HepG2 (cell line): Measurements from ENCODE around the gene ORC6. TPM values are rescaled to one million over a fixed set of nuclear protein-coding genes. Genes with fewer than 3 reads are reported as not detected.

Experiments used
- ATAC-seq: fragments of 200-7000 bp; cut with Tn5 transposase; 3 replicates; pipeline ENCODE4 v1.9.1; 2020; ENCODE audit warnings: mild to moderate bottlenecking, moderate library complexity
- BruUV-seq: library from RNA; stranded (reverse); fragments of 400-500 nt; replicated peaks from 2 replicates; lab custom pipeline; 2021; lab: Mats Ljungman, UMichigan
- CTCF ChIA-PET: fragments of 300-600 bp; formaldehyde crosslinking; extraction: SDS; loops from one replicate; lab custom pipeline; 2021; ENCODE audit warnings: low total read pairs, inconsistent platforms, low intra/inter-chr PET ratio; lab: Yijun Ruan, JAX
- POLR2A ChIA-PET: fragments of 350-600 bp; sonication (Branson Sonifier 250); formaldehyde crosslinking; loops from one replicate; lab custom pipeline; 2020; ENCODE audit warnings: antibody characterized with exemption, inconsistent platforms; lab: Yijun Ruan, JAX
- DNase-seq: peaks from one replicate; pipeline ENCODE4 v3.0.0-alpha.2; 2015; ENCODE audit warnings: low spot score
- FAIRE-seq: peaks from 3 replicates; lab custom pipeline; 2011; peaks lifted over from hg19 to GRCh38; lab: Jason Lieb, UNC
- H2AFZ ChIP-seq: one replicate; pipeline ENCODE4 v1.6.1; 2011; ENCODE audit warnings: low read length, inconsistent platforms
- H3K27ac ChIP-seq: fragments of 300-600 bp; 3 replicates; pipeline ENCODE4 v1.8.0; 2011; ENCODE audit warnings: mixed run types, mild to moderate bottlenecking, mixed read lengths, low read length, inconsistent platforms; ENCODE audit not compliant: insufficient read depth; ENCODE audit errors: extremely low read length
- H3K27me3 ChIP-seq, 2 experiments: fragments of 200-600 bp in 1 of 2; 2 replicates in 1 of 2; 3 replicates in 1 of 2; pipeline versions ENCODE4 v1.6.0 to v1.8.0; 2011; ENCODE audit warnings: low read length in 2 of 2, mild to moderate bottlenecking in 2 of 2, moderate library complexity in 2 of 2, inconsistent platforms in 1 of 2; ENCODE audit not compliant: insufficient read depth in 2 of 2, control insufficient read depth in 1 of 2
- H3K36me3 ChIP-seq, 2 experiments: fragments of 200-600 bp in 1 of 2; replicated peaks in 1 of 2; 2 replicates in 1 of 2; 3 replicates in 1 of 2; pipeline versions ENCODE4 v1.5.1 to v1.8.0; 2011; ENCODE audit warnings: low read length in 2 of 2, inconsistent platforms in 1 of 2; ENCODE audit not compliant: insufficient read depth in 2 of 2, control insufficient read depth in 1 of 2
- H3K4me1 ChIP-seq: 2 replicates; pipeline ENCODE4 v1.5.1; 2012; ENCODE audit warnings: low read length, inconsistent platforms; ENCODE audit not compliant: insufficient read depth
- H3K4me2 ChIP-seq: 2 replicates; pipeline ENCODE4 v1.6.0; 2011; ENCODE audit warnings: low read depth, low read length, inconsistent platforms
- H3K4me3 ChIP-seq, 3 experiments: fragments of 200-600 bp in 1 of 3; sonication (generic), shearing (Covaris generic) in 1 of 3; replicated peaks in 1 of 3; 2 replicates each; pipeline ENCODE4 v1.5.1; 2011 to 2016; ENCODE audit warnings: low read length in 3 of 3, inconsistent platforms in 2 of 3, low read depth in 2 of 3, mild to moderate bottlenecking in 2 of 3, control low read depth in 1 of 3, mixed read lengths in 1 of 3; ENCODE audit not compliant: insufficient read depth in 1 of 3
- H3K79me2 ChIP-seq: one replicate; pipeline ENCODE4 v1.6.1; 2011; ENCODE audit warnings: low read length, inconsistent platforms; ENCODE audit not compliant: insufficient read depth
- H3K9ac ChIP-seq: 2 replicates; pipeline ENCODE4 v1.6.0; 2011; ENCODE audit warnings: mild to moderate bottlenecking, low read depth, low read length, inconsistent platforms; ENCODE audit not compliant: insufficient read depth
- H3K9me3 ChIP-seq: 2 replicates; pipeline ENCODE4 v1.5.1; 2012; ENCODE audit warnings: mild to moderate bottlenecking, low read length
- H4K20me1 ChIP-seq: 2 replicates; pipeline ENCODE4 v1.6.0; 2011; ENCODE audit warnings: inconsistent platforms, mild to moderate bottlenecking, low read length, moderate library complexity; ENCODE audit not compliant: insufficient read depth
- RARG ChIP-seq: sonication (generic); formaldehyde crosslinking; IDR thresholded peaks from 2 replicates; pipeline ENCODE4 v1.4.0; 2020; ENCODE audit warnings: low read depth, mild to moderate bottlenecking, missing genetic modification reagents
- SOX13 ChIP-seq, 3 experiments: fragments of 450-650 bp in 1 of 3; sonication (generic) in 1 of 3; formaldehyde crosslinking in 1 of 3; IDR thresholded peaks in 2 of 3; conservative IDR thresholded peaks in 1 of 3; 2 replicates each; pipeline versions ENCODE4 v1.5.0 to v1.6.1; 2016 to 2020; ENCODE audit warnings: antibody characterized with exemption in 1 of 3, mild to moderate bottlenecking in 1 of 3, missing compliant biosample characterization in 1 of 3, missing genetic modification reagents in 1 of 3, moderate library complexity in 1 of 3
- ZC3H4 ChIP-seq: sonication (generic); formaldehyde crosslinking; IDR thresholded peaks from 2 replicates; pipeline ENCODE4 v1.4.0; 2020; ENCODE audit warnings: missing genetic modification reagents, borderline replicate concordance
- ZNF577 ChIP-seq: sonication (generic); formaldehyde crosslinking; IDR thresholded peaks from 2 replicates; pipeline ENCODE4 v1.4.0; 2020; ENCODE audit warnings: mild to moderate bottlenecking, low read depth, missing genetic modification reagents, borderline replicate concordance
- ZSCAN25 ChIP-seq: sonication (generic); formaldehyde crosslinking; IDR thresholded peaks from 2 replicates; pipeline ENCODE4 v1.8.0; 2022; ENCODE audit warnings: mild to moderate bottlenecking, missing genetic modification reagents
- WGBS: methylation state at CpG from one replicate; pipeline ENCODE4 v1.1.6; 2017; ENCODE audit warnings: low lambda C conversion rate; 5-methylcytosine and 5-hydroxymethylcytosine counted together
- in situ Hi-C: cut with HindIII; loops from 2 replicates; pipeline ENCODE4 v1.10.0; 2017; ENCODE audit warnings: low pct_unique_long_range_greater_than_20kb; ENCODE audit not compliant: extremely low pct_ligation_motif_present
- intact Hi-C: fragments of 100-400 bp; cut with micrococcal nuclease; formaldehyde crosslinking; loops from one replicate; pipeline ENCODE4 v1.10.0; 2022; ENCODE audit not compliant: unreplicated experiment
- polyA plus RNA-seq, 8 experiments: library from polyadenylated mRNA; depleted of rRNA in 3 of 8; stranded (reverse) in 7 of 8; unstranded in 1 of 8; fragments of >200 nt; fragmentation: Illumina TruSeq in 4 of 8; extraction: Trizol in 4 of 8; gene quantifications; 2 replicates each; pipeline versions ENCODE4 v1.2.1 to v1.2.3, GENCODE V29; 2011 to 2016; ENCODE audit warnings: low read depth in 4 of 8, missing spikeins in 1 of 8, mixed read lengths in 1 of 8; ENCODE audit not compliant: insufficient read depth in 1 of 8
- total RNA-seq, 5 experiments: library from RNA; depleted of rRNA; stranded (reverse); fragments of >200 nt; fragmentation: Illumina TruSeq; extraction: Trizol; gene quantifications; 2 replicates each; pipeline ENCODE4 v1.2.3, GENCODE V29; 2016; ENCODE audit warnings: low read depth in 1 of 5
- TF ChIP-seq, protein P1 (sequence below): sonication (generic); formaldehyde crosslinking; conservative IDR thresholded peaks from 2 replicates; pipeline ENCODE4 v1.4.0; 2020; ENCODE audit warnings: missing genetic modification reagents
- TF ChIP-seq, protein P2 (sequence below): sonication (generic); formaldehyde crosslinking; IDR thresholded peaks from 2 replicates; pipeline ENCODE4 v1.4.0; 2020; ENCODE audit warnings: missing genetic modification reagents
- TF ChIP-seq, protein P3 (sequence below): sonication (generic); formaldehyde crosslinking; IDR thresholded peaks from 2 replicates; pipeline ENCODE4 v1.4.0; 2020; ENCODE audit warnings: missing genetic modification reagents, borderline replicate concordance

Gene ORC6
- total and polyA plus RNA-seq, 2 of the 13 experiments (the other 11 are each of a cell fraction or from before 2014, with no cell fraction given), result 34.2 to 69.8 TPM

DNA sequence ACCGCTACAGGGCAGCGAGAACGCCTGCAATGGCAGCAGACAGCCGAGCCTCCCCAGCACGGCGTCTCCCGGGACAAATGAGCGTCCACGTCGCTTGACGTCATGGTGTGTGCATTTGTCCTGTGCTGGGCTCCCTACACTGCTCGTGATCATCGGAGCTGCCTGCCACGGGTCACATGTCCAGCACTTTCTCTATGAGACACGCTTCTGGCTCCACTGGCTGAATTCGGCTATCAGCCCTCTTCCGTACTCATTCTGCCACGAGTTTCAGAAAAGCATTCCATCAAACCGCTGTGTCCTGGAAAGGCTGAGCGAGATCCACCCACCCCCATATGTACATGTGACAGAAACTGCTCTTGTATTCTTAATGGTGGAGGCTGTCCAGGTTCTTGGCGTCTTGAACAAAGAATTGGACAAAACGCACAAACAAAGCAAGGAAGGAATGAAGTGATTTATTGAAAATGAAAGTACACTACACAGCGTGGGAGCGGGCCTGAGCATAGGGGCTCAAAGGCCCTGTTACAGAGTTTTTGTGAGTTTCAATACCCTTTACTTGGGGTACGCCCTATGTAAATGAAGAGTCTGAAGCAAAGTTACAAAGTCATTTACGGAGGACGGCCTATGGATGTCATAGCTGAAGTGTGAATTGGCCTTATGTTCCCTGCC lies 39.7 kb upstream of the ORC6 start:
- Histone ChIP-seq H3K4me2 (no peak overlapping the region), H3K27ac (no peak overlapping the region), H3K9me3 (no peaks in the 10 kb centered on the region), H3K9ac (no peak overlapping the region), H3K4me1 (peaks cover 25% of the 10 kb centered on the region), H2AFZ (no peak overlapping the region), H3K4me3 (no peak overlapping the region), H3K79me2 (no peaks in the 10 kb centered on the region), H4K20me1 (no peaks in the 10 kb centered on the region), H3K27me3 (0 out of 5 replicates have a peak, but pooled peaks cover 0 to 1% of the 10 kb centered on the region in 2 experiments), H3K36me3 (no peaks in the 10 kb centered on the region)
- BruUV-seq, result no TSS peak
- ChIA-PET CTCF (no interaction called here), POLR2A (no interaction called here)
- TF ChIP-seq ZNF577 (CRISPR knock-in tag) (no peak), ZC3H4 (CRISPR knock-in tag) (no peak), SOX13 (IDR thresholded peaks at IDR 0.05) (no peak), SOX13 (CRISPR knock-in tag; conservative IDR thresholded peaks at IDR 0.05 in 1 of 2, IDR thresholded peaks at IDR 0.05 in 1 of 2) (no peak), RARG (CRISPR knock-in tag) (no peak), ZSCAN25 (CRISPR knock-in tag) (no peak)
- TF ChIP-seq, protein P1, sequence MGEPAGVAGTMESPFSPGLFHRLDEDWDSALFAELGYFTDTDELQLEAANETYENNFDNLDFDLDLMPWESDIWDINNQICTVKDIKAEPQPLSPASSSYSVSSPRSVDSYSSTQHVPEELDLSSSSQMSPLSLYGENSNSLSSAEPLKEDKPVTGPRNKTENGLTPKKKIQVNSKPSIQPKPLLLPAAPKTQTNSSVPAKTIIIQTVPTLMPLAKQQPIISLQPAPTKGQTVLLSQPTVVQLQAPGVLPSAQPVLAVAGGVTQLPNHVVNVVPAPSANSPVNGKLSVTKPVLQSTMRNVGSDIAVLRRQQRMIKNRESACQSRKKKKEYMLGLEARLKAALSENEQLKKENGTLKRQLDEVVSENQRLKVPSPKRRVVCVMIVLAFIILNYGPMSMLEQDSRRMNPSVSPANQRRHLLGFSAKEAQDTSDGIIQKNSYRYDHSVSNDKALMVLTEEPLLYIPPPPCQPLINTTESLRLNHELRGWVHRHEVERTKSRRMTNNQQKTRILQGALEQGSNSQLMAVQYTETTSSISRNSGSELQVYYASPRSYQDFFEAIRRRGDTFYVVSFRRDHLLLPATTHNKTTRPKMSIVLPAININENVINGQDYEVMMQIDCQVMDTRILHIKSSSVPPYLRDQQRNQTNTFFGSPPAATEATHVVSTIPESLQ (CRISPR knock-in tag), result no peak
- TF ChIP-seq, protein P2, sequence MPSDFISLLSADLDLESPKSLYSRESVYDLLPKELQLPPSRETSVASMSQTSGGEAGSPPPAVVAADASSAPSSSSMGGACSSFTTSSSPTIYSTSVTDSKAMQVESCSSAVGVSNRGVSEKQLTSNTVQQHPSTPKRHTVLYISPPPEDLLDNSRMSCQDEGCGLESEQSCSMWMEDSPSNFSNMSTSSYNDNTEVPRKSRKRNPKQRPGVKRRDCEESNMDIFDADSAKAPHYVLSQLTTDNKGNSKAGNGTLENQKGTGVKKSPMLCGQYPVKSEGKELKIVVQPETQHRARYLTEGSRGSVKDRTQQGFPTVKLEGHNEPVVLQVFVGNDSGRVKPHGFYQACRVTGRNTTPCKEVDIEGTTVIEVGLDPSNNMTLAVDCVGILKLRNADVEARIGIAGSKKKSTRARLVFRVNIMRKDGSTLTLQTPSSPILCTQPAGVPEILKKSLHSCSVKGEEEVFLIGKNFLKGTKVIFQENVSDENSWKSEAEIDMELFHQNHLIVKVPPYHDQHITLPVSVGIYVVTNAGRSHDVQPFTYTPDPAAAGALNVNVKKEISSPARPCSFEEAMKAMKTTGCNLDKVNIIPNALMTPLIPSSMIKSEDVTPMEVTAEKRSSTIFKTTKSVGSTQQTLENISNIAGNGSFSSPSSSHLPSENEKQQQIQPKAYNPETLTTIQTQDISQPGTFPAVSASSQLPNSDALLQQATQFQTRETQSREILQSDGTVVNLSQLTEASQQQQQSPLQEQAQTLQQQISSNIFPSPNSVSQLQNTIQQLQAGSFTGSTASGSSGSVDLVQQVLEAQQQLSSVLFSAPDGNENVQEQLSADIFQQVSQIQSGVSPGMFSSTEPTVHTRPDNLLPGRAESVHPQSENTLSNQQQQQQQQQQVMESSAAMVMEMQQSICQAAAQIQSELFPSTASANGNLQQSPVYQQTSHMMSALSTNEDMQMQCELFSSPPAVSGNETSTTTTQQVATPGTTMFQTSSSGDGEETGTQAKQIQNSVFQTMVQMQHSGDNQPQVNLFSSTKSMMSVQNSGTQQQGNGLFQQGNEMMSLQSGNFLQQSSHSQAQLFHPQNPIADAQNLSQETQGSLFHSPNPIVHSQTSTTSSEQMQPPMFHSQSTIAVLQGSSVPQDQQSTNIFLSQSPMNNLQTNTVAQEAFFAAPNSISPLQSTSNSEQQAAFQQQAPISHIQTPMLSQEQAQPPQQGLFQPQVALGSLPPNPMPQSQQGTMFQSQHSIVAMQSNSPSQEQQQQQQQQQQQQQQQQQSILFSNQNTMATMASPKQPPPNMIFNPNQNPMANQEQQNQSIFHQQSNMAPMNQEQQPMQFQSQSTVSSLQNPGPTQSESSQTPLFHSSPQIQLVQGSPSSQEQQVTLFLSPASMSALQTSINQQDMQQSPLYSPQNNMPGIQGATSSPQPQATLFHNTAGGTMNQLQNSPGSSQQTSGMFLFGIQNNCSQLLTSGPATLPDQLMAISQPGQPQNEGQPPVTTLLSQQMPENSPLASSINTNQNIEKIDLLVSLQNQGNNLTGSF (CRISPR knock-in tag), result no peak
- TF ChIP-seq, protein P3, sequence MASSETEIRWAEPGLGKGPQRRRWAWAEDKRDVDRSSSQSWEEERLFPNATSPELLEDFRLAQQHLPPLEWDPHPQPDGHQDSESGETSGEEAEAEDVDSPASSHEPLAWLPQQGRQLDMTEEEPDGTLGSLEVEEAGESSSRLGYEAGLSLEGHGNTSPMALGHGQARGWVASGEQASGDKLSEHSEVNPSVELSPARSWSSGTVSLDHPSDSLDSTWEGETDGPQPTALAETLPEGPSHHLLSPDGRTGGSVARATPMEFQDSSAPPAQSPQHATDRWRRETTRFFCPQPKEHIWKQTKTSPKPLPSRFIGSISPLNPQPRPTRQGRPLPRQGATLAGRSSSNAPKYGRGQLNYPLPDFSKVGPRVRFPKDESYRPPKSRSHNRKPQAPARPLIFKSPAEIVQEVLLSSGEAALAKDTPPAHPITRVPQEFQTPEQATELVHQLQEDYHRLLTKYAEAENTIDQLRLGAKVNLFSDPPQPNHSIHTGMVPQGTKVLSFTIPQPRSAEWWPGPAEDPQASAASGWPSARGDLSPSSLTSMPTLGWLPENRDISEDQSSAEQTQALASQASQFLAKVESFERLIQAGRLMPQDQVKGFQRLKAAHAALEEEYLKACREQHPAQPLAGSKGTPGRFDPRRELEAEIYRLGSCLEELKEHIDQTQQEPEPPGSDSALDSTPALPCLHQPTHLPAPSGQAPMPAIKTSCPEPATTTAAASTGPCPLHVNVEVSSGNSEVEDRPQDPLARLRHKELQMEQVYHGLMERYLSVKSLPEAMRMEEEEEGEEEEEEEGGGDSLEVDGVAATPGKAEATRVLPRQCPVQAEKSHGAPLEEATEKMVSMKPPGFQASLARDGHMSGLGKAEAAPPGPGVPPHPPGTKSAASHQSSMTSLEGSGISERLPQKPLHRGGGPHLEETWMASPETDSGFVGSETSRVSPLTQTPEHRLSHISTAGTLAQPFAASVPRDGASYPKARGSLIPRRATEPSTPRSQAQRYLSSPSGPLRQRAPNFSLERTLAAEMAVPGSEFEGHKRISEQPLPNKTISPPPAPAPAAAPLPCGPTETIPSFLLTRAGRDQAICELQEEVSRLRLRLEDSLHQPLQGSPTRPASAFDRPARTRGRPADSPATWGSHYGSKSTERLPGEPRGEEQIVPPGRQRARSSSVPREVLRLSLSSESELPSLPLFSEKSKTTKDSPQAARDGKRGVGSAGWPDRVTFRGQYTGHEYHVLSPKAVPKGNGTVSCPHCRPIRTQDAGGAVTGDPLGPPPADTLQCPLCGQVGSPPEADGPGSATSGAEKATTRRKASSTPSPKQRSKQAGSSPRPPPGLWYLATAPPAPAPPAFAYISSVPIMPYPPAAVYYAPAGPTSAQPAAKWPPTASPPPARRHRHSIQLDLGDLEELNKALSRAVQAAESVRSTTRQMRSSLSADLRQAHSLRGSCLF (CRISPR knock-in tag), result no peak
- DNase-seq (no peak), FAIRE-seq (no peak), ATAC-seq (peak; percentile 9; the same call in 2 of the 3 replicates)
- intact Hi-C loops, result loop anchor here (5.0 kb wide), 1 partner anchor 1438 kb away; no protein-coding TSS in a partner anchor
- in situ Hi-C loops, result no loop called here
- WGBS, result 71% methylated on average over 22 of the region's 27 CpGs
